SW480 (cell line): ENCODE measurements around the gene GPC6.
"Not testable (repeated sequence)": the region's sequence is repeated elsewhere in the genome, so short reads cannot be mapped to it uniquely, and the experiment has no call there.

Source experiments
- DNase-seq: peaks from one replicate; pipeline ENCODE4 v3.0.0-alpha.2; 2016; ENCODE audit warnings: low spot score

Gene GPC6

GRCh38 chr13:94170145-94170571 lies 943.6 kb downstream of the GPC6 start:
- no peak for DNase-seq

DNA sequence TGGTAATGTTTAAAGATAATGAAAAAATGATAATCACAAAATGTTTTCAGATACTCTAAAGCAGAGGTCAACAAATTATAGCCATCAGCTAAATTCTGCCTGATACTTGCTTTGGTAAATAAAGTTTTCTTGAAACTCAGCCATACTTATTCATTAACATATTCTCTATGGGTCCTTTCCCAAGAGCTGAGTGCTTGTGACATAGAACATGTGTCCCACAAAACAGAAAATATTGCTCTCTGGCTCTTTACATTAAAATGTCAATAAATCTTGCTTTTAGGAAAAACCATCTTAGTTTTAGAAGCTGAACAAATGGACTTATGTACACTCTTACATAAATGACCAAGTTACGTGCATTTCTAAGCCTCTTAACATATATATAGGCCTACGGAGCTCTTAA lies 945.8 kb downstream of the GPC6 start:
- no peak for DNase-seq

GRCh38 chr13:94173312-94173854 lies 946.8 kb downstream of the GPC6 start:
- no peak for DNase-seq

- no peak for DNase-seq
Observed at GRCh38 chr13:94174009-94174408, 947.4 kb downstream of the GPC6 start.

DNA sequence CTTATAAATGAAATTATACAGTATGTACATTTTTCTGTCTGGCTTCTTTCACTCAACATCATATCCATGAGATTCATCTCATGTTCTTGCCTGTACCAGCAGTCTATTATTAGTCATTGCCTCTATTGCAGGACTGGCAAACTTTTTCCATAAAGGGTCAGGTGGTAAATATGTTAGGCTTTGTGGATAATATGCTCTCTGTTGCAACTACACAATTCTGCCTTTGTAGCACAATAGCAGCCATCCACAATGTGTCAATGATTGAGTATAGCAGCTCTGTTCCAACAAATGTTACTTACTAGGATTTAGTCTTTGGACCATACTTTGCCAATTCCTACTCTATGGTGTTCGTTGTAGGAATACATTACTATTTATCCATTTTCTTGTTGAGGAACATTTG lies 948.5 kb downstream of the GPC6 start:
- DNase-seq, result no peak

DNA sequence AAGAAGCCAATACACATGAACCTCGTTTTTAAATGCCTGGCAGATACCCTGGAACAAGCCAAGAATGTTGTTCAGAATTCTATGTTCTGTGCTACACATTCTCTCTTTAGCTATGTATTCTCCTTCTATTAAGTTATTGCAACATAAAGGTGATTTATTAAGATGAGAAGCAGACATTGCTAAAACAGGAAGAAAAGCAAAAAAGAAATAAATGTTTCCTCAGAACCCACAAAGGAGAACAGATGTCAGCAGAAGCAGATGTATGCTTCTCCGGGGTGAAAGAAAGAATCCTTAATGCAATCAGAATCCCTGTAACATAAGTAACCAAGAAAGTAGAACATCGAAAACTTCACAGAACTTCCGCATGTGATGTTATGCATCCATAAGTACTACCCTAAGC lies 950.0 kb downstream of the GPC6 start:
- no peak for DNase-seq

GRCh38 chr13:94177041-94177440 lies 950.4 kb downstream of the GPC6 start:
- DNase-seq, result no peak

DNA sequence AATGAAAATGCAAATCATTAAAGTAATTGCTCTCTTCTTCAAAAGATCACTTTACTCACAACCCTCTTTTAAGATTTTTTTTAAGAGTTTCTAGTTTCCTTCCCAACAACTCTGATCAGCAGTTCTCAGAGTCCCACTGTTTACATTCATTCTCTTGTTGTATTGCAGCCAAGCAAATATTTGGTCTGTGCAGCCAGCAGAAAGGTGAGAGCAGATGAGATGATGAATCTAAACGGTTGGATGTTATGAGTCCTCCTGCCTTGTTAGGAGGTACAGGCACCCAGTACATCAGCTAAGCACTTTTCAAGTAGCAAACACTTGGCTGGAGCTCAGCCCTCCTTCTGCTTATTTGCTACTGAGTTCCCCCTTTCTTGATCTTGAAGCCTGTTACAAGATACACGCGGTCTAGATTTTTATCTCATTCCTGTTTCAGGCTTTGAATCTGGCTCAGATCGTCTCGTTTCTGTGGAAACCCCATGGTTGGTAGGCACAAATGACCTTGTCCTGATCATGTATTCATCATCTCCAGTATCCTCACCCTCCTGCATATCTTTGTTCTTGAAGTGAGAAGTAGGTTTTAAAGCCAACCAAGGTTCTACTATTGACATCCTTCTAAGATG lies 952.1 kb downstream of the GPC6 start:
- DNase-seq, result no peak

DNA sequence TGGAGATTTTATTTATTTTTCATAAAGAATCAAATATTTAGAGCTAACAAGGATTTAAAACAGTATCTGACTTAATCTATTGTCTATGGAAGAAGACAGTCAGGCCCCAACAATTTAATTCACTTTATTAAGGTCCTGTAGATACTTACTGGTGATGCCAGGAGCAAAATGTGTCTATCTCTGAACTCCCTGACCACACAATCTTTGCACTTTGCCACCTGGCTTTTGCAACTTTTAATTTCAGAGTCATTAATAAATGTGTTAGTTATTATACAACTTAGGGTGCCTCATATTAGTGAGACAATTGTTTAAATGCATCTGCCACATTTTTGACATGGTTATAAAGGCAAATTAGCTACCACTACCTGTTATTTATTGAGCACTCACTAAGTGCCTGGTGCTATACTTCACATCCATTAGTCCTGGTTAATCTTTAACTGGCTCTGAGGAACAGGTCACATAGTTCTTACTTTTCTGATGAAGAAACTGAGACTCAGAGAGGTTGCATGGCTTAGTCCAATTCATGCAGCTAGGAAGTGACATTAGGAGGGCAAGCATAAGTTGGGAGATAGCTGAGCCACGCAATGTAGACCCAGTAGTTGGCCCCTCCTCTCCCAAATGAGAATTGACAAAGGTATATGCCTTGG lies 955.0 kb downstream of the GPC6 start:
- no peak for DNase-seq

GRCh38 chr13:94182185-94182761 lies 955.7 kb downstream of the GPC6 start:
- no peak for DNase-seq

GRCh38 chr13:94186470-94186869 lies 959.9 kb downstream of the GPC6 start:
- DNase-seq, result no peak

DNA sequence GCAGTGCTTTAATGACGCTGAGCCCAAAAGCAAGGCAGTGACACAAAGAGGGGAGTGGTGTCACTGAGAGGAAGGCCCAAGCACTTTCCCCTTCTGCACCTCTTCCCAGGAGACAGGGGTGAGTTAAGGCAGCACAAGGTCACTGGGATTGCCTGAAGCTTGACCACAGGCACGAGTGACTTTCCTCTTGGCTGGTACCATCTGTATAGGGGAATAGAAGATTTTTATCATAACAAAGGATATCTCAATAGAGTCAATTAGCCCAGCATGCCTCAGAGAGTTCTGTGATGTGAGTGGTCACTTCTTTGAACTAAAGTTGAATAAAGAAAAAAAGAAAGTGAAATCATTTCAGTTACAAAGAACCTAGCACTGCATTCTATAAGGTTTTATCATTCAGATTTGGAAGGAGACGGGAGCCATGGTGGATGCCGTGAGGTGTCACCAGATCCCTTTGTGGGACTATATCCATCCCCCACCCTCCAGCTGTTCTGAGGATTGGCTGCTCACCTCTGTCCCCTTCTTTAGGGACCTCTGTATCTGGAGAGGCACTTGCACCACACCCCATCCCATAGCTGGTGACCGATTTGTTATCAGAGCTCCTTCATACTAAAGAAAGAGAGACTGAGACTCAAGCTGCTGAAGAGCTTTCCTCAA lies 961.7 kb downstream of the GPC6 start:
- DNase-seq, result no peak

GRCh38 chr13:94192431-94192975 lies 965.9 kb downstream of the GPC6 start:
- DNase-seq, result peak; percentile 11

- peak; percentile 17 for DNase-seq
Observed at GRCh38 chr13:94195715-94196114, 969.1 kb downstream of the GPC6 start.

DNA sequence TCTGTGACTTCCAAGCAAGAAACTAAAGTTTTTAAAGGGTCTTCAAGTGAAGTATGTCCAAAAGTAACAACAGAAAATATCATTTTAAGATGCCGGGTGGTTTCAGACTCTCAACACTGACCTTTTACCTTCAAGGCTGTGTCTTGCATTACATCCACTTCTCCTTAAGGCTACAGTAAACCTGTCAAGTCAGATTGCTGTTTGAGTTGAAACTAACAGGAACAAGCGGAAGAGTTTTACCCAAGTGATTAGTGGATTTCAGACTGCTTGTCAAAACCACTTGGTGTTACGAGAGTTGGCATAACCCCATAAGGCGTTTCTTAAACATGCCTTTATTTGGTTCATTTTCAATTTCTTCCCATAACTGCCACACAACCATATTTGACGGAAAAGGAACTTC lies 969.8 kb downstream of the GPC6 start:
- DNase-seq, result no peak

- DNase-seq, result no peak
Observed at GRCh38 chr13:94198681-94199080, 972.1 kb downstream of the GPC6 start.

GRCh38 chr13:94199135-94199534 lies 972.5 kb downstream of the GPC6 start:
- no peak for DNase-seq

- no peak for DNase-seq
Observed at GRCh38 chr13:94201022-94201421, 974.4 kb downstream of the GPC6 start.

DNA sequence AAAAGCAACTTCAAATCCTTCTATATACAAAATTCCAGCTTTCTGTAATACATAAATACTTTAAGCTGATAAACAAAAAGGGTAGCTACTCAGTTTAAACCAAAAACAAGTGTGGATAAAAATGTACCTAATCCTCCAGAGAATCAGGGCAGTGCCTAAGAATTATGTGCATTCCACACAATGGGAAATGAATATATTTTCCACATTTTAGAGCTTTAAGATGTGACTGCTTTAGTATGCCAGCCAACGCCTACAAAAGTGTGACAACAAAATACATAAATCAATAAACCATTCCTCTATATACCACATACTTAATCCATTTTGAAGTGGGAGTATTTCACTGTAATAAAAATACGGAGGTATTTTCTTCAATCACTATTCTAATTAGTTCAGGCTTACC lies 977.6 kb downstream of the GPC6 start:
- DNase-seq, result no peak

GRCh38 chr13:94204946-94205345 lies 978.3 kb downstream of the GPC6 start:
- no peak for DNase-seq

- DNase-seq, result no peak
Observed at GRCh38 chr13:94205896-94206295, 979.3 kb downstream of the GPC6 start.

- no peak for DNase-seq
Observed at GRCh38 chr13:94209117-94209516, 982.5 kb downstream of the GPC6 start.

DNA sequence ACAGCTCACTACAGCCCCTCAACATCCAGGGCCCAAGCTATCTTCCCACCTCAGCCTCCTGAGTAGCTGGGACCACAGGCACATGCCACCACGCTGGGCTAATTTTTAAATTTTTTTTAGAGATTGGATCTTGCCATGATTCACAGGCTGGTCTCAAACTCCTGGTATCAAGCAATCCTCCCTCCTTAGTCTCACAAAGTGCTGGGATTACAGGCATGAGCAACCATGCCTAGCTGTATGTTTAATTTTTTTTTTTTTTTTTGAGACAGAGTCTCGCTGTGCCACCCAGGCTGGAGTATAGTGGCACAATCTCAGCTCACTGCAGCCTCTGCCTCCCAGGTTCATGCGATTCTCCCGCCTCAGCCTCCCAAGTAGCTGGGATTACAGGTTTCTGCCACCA lies 983.3 kb downstream of the GPC6 start:
- not testable (repeated sequence) for DNase-seq
